T-helper 22 cell (primary cell): ENCODE data around the gene HDAC5.

Source experiments
- DNase-seq: peaks from one replicate; pipeline ENCODE4 v3.0.0-alpha.2; 2020; ENCODE audit warnings: low read depth

Gene HDAC5

GRCh38 chr17:44086364-44087311 lies 36.8 kb downstream of the HDAC5 start:
- peak; percentile 8 for DNase-seq

GRCh38 chr17:44085908-44086307 lies 37.5 kb downstream of the HDAC5 start:
- no peak for DNase-seq

- DNase-seq, result no peak
Measured at GRCh38 chr17:44084921-44085320, 38.5 kb downstream of the HDAC5 start.

- no peak for DNase-seq
Measured at GRCh38 chr17:44084131-44084538, 39.3 kb downstream of the HDAC5 start.

- no peak for DNase-seq
Measured at GRCh38 chr17:44083250-44083849, 40.1 kb downstream of the HDAC5 start.

- DNase-seq, result no peak
Measured at GRCh38 chr17:44082256-44082927, 41.0 kb downstream of the HDAC5 start.

GRCh38 chr17:44081681-44082080 lies 41.8 kb downstream of the HDAC5 start:
- DNase-seq, result no peak

GRCh38 chr17:44079877-44080821 lies 43.3 kb downstream of the HDAC5 start:
- DNase-seq, result no peak

GRCh38 chr17:44078412-44078811 lies 45.0 kb downstream of the HDAC5 start:
- no peak for DNase-seq

GRCh38 chr17:44077595-44077909 lies 45.9 kb downstream of the HDAC5 start:
- no peak for DNase-seq

- no peak for DNase-seq
Measured at GRCh38 chr17:44076716-44077594, 46.5 kb downstream of the HDAC5 start.

GRCh38 chr17:44075598-44076293 lies 47.7 kb downstream of the HDAC5 start:
- no peak for DNase-seq

- no peak for DNase-seq
Measured at GRCh38 chr17:44074911-44075285, 48.5 kb downstream of the HDAC5 start.

GRCh38 chr17:44074231-44074910 lies 49.1 kb downstream of the HDAC5 start:
- no peak for DNase-seq

GRCh38 chr17:44071772-44072171 lies 51.7 kb downstream of the HDAC5 start:
- DNase-seq, result no peak

GRCh38 chr17:44071198-44071520 lies 52.3 kb downstream of the HDAC5 start:
- DNase-seq, result no peak

GRCh38 chr17:44070455-44071197 lies 52.8 kb downstream of the HDAC5 start, which contains the start of gene G6PC3:
Gene G6PC3 (plus strand): TSS chr17:44070735. CDS start chr17:44070966, 231 bp downstream.
- peak; percentile 69 for DNase-seq

GRCh38 chr17:44069974-44070454 lies 53.4 kb downstream of the HDAC5 start:
- no peak for DNase-seq

- no peak for DNase-seq
Measured at GRCh38 chr17:44067545-44067940, 55.9 kb downstream of the HDAC5 start.
